Right ventricle myocardium superior (tissue), 1 donor: ENCODE data around the gene ATM. TPM values are rescaled to one million over a fixed set of nuclear protein-coding genes. Genes with fewer than 3 reads are reported as not detected.

Experiments used
- ATAC-seq: fragments of 200-7000 bp; cut with Tn5 transposase; one replicate; pipeline ENCODE4 v1.9.1; 2020; ENCODE audit warnings: mild to moderate bottlenecking; ENCODE audit not compliant: poor library complexity
- DNase-seq: peaks from one replicate; pipeline ENCODE4 v3.0.0-alpha.2; 2020
- intact Hi-C: fragments of 100-400 bp; cut with DNase I; formaldehyde crosslinking; loops from one replicate; pipeline ENCODE4 v1.11.2; 2022
- total RNA-seq: library from RNA; stranded (reverse); fragmentation: NEBNext Ultra II Directional; extraction: Animal tissue kit (Norgen Biotek cat#: 25700); gene quantifications from one replicate; pipeline ENCODE4 v1.2.1, GENCODE V29; 2021
- donor health status: DM: no; HTN: yes; CAD: no; lungs with severe emphysema.

The ATM gene
- total RNA-seq, 1 donor from 2014 or later: 27.1 TPM

GRCh38 chr11:108218455-108218854 is 4.4 kb upstream of the ATM start:
- DNase-seq: no peak
- no peak for ATAC-seq
- intact Hi-C loops: no loop called here

- intact Hi-C loops: no loop called here
- DNase-seq (no peak), ATAC-seq (no peak)
Observed at GRCh38 chr11:108218912-108219783, 3.7 kb upstream of the ATM start.

- intact Hi-C loops: no loop called here
- ATAC-seq (no peak), DNase-seq (no peak)
Observed at GRCh38 chr11:108220721-108221336, 2.0 kb upstream of the ATM start.

- ATAC-seq: no peak
- DNase-seq: no peak
- intact Hi-C loops: no loop called here
Observed at GRCh38 chr11:108221371-108221770, 1.5 kb upstream of the ATM start.

DNA sequence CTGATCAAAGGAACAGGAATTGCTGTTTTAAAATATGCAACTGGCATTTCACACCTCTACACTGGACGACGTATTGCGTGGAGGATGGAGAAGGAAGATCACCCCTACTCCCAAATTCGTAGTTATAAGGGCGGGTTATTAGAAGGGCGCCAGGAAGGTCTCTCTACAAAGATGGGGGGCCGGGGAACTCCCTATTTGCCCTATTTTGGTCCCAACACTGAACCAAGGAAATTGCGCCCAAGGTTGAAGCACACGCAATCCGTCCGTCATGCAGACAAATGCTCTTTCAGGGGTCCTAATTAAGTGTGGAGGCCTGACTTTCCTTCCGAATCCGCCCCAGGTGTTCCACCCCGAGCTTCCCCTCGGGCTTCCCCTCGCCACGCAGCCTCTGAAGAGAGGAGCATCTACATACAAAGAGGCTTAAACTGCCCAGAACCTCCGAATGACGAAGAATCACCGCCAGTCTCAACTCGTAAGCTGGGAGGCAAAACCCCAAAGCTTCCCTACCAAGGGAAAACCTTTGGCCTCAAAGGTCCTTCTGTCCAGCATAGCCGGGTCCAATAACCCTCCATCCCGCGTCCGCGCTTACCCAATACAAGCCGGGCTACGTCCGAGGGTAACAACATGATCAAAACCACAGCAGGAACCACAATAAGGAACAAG is 825 bp upstream of the ATM start:
- DNase-seq (no peak), ATAC-seq (no peak)
- intact Hi-C loops: no loop called here

DNA sequence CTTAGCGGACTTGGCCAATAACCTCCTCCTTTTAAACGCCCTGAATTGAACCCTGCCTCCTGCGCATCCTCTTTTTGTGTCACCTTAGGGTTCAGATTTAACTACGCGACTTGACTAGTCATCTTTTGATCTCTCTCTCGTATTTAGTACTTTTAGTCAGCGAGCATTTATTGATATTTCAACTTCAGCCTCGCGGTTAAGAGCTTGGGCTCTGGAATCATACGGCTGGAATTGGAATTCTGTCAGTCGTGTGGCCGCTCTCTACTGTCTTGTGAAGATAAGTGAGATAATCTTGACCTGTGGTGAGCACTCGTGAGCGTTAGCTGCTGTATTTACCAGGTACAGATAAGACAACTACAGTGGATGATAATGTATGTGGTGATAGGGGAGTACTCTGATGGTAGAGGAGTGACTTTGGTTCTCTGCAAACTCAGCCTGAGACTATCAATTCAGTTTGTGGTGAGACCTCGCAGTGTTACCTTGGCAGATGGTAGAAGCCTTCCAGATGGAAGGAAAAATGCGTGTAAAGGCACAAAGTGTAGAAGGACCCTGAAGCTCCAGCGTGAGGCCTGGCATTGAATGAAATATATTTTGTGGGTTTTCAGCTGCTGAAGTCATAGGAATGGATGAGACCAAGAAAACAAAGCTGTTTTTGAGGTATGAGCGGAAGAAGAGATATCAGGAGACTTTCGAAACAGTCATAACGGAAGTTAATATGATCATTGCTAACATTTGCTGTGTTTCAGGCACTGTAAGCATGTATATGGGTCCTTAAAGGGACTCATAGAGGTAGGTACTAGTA is 682 bp downstream of the ATM start:
- intact Hi-C loops: no loop called here
- DNase-seq (no peak), ATAC-seq (no peak)

- DNase-seq (no peak), ATAC-seq (no peak)
- intact Hi-C loops: no loop called here
Observed at GRCh38 chr11:108224366-108224765, 1.5 kb downstream of the ATM start.

DNA sequence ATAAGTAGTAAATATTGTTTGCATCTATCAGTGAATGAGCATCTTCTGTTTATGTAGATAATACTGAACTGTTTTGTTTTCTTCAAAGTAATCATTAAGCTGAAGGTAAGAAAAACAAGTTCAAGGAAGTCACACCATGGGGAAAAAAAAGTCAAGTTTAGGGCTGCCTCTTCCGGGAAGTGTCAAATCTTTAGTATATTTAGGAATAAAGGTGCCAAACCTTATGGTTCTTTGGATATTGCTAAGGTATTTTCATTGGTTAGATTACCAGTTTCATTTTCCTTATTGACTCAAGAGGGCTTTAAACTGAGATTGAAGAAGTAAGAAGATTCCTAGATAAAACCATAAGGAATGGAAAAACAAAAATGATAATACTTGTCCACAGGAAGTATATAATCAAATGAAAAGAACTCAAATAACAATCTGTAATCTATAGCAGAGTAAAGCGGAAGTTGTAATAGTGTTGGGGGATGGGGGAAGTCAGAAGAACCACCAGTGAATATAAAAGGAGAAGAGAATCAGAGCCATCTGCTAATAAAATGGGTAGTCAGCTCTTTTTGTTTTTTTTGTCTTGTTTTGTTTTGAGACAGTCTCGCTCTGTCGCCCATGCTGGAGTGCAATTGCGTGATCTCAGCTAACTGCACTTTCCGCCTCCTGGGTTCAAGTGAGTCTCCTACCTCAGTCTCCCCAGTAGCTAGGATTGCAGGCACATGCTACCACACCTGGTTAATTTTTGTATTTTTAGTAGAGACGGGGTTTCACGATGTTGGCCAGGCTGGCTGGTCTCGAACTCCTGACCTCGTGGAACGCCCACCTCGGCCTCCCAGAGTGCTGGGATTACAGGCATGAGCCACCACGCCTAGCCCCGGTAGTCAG is 2.3 kb downstream of the ATM start:
- ATAC-seq: no peak
- no peak for DNase-seq
- intact Hi-C loops: no loop called here

DNA sequence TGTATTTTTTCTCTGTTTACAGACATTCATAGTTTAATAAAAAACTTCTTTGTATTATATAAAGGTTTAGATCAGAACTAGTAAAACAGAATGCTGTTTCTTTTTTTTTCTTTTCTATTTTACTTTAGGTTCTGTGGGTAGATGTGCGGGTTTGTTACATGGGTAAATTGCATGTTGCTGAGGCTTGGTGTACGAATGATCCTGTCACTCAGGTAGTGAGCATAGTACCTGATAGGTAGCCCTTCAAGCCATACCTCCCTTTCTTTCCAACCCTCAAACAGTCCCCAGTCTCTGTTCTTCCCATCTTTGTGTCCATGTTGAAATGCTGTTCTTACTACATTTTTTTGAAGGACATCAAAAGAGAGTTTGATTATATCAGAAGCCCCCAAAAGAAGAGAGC is 3.2 kb downstream of the ATM start:
- intact Hi-C loops: no loop called here
- no peak for ATAC-seq
- no peak for DNase-seq

- ATAC-seq: no peak
- no peak for DNase-seq
- intact Hi-C loops: no loop called here
Observed at GRCh38 chr11:108228251-108228650, 5.4 kb downstream of the ATM start.

GRCh38 chr11:108233277-108233945 is 10.5 kb downstream of the ATM start:
- no peak for DNase-seq
- intact Hi-C loops: no loop called here
- ATAC-seq: no peak

DNA sequence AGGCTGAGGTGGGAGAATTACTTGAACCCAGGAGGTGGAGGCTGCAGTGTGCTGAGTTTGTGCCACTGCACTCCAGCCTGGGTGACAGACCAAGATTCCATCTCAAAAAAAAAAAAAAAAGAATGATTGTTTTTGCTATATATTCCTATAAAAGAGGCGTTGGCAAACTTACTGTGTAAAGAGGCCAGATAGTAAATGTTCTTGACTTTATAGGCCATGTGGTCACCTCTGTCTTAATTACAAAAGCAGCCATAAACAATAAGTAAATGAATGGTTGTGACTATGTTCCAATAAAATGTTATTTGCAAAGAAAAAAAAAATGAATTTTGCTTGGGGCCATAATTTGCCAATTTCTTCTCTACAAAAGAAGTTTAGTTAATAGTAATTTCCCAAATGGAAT is 12.3 kb downstream of the ATM start:
- DNase-seq: no peak
- no peak for ATAC-seq
- intact Hi-C loops: no loop called here

GRCh38 chr11:108235633-108236032 is 12.8 kb downstream of the ATM start:
- DNase-seq: no peak
- intact Hi-C loops: no loop called here
- no peak for ATAC-seq

- ATAC-seq (no peak), DNase-seq (no peak)
- intact Hi-C loops: no loop called here
Observed at GRCh38 chr11:108237058-108237481, 14.2 kb downstream of the ATM start.

- intact Hi-C loops: no loop called here
- ATAC-seq: no peak
- no peak for DNase-seq
Observed at GRCh38 chr11:108239076-108239475, 16.2 kb downstream of the ATM start.

DNA sequence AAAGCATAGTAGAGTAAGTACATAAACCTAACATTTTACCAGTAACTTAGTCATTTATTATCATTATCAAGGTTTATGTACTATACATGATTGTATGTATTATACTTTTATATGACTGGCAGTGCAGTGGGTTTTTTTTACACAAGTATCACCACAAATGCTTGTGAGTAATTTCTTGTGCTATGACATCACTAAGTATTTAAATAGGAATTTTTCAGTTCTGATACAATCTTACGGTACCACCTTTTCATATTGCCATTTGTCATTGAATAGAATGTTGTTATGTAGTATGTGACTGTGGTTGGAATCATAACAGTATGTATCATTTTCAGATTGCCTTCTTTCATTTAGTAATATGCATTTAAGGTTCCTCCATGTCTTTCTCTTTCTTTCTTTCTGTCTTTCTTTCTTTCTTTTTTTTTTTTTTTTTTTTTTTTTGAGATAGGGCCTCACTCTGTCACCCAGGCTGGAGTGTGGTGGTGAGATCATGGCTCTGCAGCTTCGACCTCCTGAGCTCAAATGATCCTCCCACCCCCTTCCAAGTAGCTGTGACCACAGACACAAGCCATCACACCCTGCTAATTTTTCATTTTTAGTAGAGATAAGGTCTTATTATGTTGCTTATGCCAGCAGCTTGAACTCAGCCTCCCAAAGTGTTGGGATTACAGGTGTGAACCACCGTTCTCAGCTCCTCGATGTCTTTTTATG is 18.6 kb downstream of the ATM start:
- intact Hi-C loops: no loop called here
- ATAC-seq: no peak
- DNase-seq: no peak

- no peak for DNase-seq
- intact Hi-C loops: no loop called here
- ATAC-seq: no peak
Observed at GRCh38 chr11:108242422-108242821, 19.6 kb downstream of the ATM start.
